ENCODE measurements around the gene SYNDIG1.
"Not testable (repeated sequence)": the region's sequence is repeated elsewhere in the genome, so short reads cannot be mapped to it uniquely, and the experiment has no call there.

Gene SYNDIG1

DNA sequence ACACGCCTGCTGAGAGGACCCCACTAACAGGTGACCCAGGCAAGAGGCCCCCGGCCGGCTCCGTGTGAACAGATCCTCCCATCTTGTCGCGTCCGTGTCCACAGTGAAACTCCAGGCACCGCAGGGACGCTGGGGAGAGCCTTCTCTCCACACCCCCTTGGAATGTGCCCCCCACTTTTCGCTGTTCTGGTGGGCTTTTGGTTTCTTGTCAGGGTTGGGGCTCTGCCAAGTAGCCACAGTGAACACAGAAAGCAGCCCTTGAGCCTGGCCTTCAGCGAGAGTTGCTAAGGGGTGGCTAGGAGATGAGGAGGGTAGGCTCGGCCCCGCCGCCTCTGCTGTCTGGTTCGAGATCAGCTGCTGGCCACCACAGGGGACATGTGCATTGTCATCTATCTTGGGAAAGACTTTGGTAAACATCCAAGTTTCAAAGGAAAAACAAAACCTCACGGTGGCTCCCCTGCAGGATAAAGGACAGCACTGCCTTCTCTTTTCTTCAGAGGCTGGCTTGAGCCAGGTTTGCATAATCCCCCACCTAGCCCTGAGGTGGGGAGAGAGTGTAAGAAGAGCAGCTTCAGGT is 22.7 kb downstream of the SYNDIG1 start:
- DNase-seq (ENCODE audit: low read depth in 1 of 2, low spot score in 1 of 2): no peak

DNA sequence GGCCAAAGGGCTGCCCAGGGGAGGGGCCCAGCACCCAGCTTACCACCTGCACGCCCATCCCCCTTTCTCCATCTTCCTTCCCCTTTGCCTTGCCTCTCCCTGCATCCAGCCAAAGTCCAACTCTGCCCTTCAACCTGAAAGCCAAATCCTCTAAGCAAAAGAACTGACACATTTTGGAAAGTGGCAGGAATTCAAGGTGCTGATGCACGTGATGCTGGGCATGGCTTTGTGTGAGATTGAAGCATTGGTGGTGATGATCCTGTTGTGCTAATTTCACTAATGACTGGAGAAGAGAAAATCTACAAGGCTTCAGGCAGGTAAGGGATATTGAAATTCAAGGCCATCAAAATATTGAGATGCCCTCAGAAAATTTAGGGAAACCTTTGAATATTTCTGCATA is 23.3 kb downstream of the SYNDIG1 start:
- DNase-seq (ENCODE audit: low read depth in 1 of 2, low spot score in 1 of 2): no peak

DNA sequence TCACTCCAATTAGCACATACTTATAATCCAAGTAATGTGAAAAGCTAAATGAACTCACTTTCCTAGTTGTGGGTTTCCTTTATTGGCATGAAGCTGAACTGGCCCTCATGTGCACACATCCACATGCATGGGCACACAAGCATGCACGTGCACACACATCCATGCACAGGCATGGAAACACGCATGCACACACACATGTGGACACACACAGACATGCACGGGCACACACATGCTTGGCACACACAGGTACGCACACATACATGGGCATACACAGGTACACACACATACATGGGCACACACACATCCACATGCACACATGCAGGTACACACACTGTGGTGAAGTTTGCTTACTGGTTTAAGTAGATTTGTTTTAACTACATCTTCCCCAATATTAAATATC is 23.8 kb downstream of the SYNDIG1 start:
- DNase-seq (ENCODE audit: low read depth in 1 of 2, low spot score in 1 of 2): no peak

DNA sequence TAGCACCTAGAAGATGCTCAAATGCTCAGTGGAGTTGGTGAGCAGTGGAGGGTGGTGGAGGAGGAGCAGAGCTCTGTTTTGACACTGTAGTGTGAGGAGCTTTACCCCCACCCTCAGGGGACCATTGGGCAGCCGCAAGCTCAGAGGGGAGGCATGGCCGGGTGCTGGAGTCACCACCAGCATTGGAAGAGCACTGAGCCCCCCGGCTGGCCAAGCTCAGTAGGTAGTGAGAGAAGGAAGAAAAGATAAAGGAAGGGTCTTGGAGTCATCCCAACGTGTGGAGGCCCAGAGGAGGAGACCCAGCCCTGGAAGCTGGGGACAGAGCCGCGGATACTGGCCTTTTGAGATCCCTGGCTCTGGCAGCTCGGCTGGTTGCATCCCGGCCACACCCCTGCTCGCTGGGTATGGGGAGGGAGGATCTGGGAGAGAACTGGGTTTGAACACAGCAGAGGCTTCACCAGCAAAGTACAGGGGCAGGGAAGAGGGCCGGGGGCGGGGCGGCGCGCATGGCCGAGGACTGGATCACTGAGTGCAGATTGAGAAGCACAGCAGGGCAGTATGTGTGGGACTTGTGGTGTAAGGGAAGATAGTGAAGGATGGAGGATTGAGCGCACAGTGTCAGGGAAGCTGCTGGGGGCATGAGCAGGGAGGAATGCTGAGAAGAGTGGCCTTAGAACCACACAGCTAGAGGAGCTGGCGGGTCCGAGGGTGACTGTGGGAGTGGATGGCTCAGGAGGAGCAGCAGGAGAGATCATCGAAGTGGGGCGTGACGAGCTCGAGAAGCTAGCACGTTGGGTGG is 24.4 kb downstream of the SYNDIG1 start:
- DNase-seq (ENCODE audit: low read depth in 1 of 2, low spot score in 1 of 2): no peak

DNA sequence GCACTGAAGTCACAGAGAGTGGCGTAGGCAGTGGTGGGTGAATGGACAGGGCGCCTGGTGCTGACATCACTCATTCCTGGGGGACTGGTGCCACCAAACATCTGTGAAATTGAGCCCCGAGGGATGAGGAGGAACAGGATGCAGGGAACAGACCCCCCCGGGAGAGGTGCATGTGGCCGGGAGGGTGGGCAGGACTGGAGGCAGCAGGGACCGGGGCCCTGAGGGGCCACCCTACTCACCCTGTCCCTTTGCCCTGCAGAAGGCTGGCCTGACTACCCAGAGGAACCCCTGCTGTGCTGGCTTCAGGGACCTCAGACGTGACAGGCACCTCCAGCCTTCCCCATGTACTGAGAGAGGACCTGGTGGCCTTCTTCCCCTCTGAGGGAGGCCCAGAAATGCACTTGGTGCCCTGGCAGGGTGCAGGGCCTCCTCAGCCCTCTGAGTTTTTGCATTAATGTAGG is 25.1 kb downstream of the SYNDIG1 start:
- no peak for DNase-seq (ENCODE audit: low read depth in 1 of 2, low spot score in 1 of 2)

DNA sequence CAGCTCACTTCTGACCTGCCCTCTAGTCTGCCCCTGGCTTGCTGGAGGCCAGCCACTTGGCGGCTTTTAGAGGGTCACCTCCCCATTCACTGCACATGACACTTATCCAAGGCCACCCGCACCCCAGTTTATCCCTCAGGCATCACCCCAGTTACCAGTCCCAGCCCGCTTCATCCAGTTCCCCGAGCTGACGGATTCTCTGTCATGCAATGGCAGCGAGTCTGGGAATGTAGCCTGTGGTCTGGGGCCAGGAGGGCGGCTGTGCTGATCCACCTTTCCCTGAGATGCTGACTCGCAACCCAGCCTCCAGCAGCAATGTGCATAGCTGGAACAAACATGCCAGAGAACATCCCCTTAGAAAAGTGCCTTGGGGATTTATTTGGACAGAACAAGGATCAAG is 25.8 kb downstream of the SYNDIG1 start:
- DNase-seq (ENCODE audit: low read depth in 1 of 2, low spot score in 1 of 2): no peak

DNA sequence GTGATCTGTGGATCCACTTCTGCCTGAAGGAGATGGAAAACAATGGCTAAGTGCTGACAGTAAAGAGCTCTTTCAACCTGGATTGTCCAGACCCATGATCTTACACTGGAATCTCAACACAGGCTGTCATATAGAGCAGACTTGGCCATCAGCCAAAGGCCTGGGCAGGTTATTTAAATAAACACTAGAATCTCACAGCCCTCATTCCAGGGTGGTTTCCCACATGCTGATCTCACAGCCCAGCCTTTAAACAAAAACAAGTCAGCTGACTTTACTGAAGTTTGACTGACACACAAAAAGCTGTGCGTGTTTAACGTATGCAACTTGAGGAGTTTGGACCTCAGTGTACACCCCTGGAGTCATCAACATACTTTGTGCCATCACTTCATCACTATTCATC is 28.4 kb downstream of the SYNDIG1 start:
- no peak for DNase-seq (ENCODE audit: low read depth in 1 of 2, low spot score in 1 of 2)

DNA sequence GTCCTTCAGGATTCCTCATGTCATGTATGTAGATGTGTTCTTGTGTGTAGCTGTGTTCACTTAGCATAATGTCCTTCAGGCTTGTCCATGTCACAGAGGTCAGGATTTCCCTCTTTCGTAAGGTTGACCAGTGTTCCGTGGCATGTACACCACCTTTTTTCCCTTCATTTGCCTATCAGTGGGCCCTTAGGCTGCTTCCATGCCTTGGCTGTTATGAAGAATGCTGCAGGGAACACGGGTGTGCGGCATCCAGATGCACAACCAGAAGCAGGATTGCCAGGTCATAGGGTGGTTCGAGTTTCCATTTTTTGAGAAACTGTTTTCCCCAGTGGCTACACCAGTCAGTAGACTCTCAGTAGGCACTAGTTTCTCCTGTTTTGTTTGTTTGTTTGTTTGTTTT is 29.2 kb downstream of the SYNDIG1 start:
- no peak for DNase-seq (ENCODE audit: low read depth in 1 of 2, low spot score in 1 of 2)

DNA sequence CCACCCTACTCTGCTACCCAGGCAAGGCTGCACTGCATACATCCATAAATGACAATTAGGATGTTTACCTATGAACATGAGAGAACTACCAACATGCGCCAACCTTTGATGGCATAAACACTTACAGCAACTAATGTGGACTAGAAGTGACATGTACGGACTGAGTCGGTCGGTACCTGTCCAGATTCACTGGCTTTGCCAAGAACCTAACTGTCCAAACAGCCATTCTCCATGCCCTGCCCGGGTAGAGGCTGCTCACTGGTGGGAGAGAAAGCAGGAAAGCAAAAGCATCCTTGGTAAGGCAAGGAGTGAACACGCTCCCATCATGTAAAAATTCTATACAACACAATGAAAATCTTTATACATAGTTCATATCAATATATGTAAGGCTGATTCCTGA is 30.0 kb downstream of the SYNDIG1 start:
- no peak for DNase-seq (ENCODE audit: low read depth in 1 of 2, low spot score in 1 of 2)

DNA sequence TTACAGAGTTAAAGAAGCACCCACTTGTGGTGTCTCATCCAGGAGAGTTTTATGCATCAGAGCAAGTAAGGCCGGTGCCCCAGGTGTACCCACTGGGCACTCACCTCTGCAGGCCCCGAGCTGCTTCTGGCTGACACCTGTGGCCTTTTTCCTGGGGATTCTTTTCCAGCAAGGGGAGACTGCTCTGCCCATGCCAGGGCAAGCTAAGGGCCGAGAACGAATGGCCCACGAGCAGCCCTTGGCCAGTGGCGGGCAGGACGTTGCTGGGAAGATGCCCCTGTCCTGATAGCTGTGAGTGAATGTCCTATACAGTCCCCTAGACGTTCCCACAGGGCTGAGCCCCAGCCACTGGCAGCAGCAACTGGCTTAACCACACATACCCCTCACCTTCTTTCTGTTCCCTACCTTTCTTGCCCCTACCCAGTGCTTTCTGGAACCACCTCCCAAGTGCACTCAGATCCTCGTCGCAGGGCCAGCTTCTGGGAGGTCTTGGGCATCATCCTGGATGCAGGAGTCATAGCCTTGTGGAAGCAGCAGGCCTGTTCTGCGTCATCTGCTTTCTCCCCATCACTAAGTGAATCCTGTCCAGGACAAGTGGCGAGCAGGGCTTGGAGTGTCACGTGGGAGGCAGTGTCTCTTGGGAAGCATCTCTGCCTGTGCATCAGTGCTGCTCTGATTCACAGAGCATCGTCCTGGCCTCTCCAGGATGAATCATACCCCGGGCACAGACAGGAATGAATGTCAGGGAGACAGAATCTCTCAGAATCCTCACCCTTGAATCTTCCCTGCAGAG is 32.5 kb downstream of the SYNDIG1 start:
- DNase-seq (ENCODE audit: low read depth in 1 of 2, low spot score in 1 of 2): no peak

DNA sequence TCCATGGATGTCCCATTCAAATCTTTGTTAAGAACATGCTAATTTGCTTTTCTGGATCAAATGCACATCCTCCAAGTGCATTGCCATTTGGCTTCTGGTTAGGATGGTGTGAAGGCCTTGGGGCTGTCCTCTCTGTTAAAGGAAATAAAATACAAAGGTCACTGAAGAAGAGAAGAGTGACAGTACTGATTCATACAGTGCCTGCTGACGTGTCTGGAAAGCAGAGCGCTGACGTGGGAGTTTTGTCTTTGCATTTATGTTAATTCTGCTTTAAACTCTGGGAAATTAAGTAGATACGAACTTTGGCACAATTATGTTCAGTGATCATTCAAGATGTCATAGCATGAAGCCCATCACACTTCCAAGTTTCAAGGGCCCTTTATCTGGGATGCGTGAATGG is 33.2 kb downstream of the SYNDIG1 start:
- DNase-seq (ENCODE audit: low read depth in 1 of 2, low spot score in 1 of 2): no peak

DNA sequence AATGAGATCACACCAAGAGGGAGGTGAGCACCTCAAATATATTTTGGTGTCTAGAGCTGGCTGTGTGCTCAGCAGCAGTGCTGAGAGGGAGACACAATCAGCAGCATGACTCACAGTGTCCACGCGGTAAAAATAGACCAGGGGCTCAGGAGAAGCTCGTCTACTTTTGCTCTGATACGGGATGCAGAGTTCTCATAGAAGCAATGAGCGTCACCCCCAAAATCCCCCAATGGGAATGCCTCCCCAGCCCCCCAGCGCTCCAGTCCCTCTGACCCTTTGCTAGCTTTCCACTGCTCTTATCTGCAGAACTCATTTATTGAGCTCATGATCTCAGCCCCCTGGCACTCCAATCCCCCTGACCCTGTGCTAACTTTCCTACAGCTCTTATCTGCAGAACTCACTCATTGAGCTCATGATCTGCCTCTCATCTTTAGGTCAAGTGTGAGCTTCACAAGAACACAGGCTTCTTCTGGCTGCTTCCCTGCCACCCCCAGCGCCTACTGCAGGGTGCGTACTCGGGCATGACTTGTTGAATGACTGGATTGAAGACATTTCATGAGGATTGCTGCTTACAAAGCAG is 34.0 kb downstream of the SYNDIG1 start:
- no peak for DNase-seq (ENCODE audit: low read depth in 1 of 2, low spot score in 1 of 2)

DNA sequence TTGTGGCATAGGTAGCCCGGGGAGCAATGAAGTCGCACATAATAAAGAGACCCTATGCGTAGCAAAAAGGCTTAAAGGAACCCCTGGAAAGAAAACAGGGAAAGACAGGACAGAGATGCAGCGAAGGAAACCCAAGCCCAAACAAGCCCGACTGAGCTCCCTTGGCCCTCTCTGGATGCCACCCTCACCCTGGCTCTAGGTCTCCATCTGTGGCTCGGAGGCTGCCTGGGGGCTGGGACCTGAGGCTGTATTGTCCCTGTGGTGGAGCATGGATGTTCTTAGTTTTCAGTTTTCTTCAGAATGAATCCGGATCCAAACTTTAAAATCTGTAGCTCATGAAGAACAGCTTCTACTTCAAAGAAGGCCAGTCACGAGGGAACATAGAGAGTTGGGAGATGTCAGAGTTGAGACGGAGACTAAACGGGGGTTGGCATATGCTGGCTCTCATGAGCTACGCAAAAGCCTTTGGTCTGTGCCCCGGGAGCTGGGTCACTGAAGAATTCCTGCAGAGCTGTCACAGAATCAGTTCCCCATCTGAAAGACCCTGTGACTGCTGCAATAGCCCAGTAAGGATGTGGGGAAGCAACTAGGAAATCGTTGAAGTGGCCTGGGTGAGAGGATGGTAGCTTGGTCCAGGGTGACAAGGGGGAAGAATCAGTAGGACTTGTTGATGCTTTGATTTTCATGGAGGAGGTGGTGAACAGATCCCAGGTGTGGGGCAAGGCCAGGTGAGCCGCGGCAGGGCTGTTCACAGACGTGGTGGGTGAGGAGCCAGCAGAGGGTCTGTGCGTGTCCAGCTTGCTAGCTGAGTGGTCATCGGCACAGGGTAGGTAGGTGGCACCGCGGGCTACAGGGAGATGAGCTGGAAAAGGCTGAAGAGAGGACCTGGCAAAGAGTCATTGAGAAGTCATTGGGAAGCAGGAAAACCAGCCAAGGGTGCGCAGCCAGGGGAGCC is 35.2 kb downstream of the SYNDIG1 start:
- no peak for DNase-seq (ENCODE audit: low read depth in 1 of 2, low spot score in 1 of 2)

DNA sequence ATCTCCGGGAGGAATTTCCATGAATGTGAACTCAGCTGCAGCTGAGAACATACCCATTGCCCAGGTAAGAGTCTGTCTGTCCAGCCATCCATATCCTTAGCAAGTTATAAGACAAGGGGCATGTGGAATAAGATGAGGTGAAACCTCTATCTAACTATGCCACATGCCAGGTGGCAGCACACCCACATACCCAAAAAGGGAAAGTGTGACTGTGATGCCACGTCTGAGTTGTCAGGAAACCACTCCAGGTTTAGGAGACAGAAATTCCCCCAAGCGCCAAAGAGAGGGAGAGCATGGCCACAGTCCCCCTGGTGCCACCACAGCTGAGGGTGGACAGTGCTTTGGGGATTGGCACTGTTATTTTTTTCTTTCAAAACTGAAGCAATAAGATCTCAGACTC is 36.7 kb downstream of the SYNDIG1 start:
- DNase-seq (ENCODE audit: low read depth in 1 of 2, low spot score in 1 of 2): no peak

DNA sequence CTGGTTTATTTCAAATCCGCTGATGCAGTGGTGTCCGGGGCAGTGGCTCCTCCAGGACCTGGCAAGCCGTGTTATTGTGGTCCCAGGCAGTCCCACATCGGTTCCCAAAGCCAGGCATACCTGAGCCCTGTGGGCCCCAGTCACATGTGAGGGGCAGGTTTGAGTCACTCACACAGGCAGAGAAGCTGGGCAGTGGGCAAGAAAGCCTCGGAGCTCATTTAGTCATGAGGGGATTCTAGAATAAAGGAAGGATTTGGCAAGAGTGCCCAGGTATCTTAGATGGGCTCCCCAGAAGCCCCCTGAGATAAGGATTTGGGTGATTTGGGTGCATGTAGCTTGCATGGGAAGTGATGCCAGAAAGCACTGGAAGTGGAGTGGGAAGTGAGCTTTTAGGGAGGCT is 37.3 kb downstream of the SYNDIG1 start:
- no peak for DNase-seq (ENCODE audit: low read depth in 1 of 2, low spot score in 1 of 2)

DNA sequence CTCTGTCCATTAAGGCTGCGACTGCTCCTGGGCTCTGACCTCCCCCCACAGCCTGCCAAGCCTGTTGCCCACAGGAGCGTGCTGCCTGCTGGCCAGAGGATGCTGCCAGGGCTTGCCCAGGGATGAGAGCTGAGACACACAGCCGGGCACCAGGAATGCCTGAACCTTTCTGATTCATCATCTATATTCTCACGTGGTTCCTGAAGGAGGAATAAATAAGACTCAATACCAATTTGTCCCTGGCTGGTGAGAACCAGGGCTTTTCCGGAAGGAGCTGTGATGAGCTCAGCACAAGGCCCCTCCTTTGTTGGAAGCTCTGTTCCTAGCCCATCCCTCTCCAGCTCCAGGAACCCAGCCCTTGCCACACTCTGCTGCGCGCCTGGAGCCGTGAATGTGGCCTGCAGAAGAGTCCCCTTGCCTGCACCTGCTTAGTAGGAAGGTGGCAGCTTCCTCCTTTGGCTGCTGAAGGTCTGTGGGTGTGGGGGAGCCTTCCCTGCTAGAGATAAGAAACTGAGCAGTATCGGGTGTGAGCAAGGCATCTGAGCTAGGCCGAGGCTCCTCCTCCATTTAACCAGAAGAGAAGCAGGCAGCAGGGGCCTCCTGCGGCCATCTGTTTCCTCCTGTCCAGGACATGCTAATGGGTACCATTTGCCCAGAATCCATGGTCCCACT is 37.9 kb downstream of the SYNDIG1 start:
- DNase-seq (ENCODE audit: low read depth in 1 of 2, low spot score in 1 of 2): no peak

DNA sequence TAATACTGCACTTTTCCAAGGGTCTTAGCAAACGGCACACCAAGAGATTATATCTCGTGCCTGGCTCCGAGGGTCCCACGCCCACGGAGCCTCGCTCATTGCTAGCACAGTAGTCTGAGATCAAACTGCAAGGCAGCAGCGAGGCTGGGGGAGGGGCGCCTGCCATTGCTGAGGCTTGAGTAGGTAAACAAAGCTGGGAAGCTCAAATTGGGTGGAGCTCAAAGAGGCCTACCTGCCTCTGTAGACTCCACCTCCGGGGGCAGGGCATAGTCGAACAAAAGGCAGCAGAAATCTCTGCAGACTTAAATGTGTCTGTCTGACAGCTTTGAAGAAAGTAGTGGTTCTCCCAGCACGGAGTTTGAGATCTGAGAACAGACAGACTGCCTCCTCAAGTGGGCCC is 43.0 kb downstream of the SYNDIG1 start:
- not testable (repeated sequence) for DNase-seq (ENCODE audit: low read depth in 1 of 2, low spot score in 1 of 2)

DNA sequence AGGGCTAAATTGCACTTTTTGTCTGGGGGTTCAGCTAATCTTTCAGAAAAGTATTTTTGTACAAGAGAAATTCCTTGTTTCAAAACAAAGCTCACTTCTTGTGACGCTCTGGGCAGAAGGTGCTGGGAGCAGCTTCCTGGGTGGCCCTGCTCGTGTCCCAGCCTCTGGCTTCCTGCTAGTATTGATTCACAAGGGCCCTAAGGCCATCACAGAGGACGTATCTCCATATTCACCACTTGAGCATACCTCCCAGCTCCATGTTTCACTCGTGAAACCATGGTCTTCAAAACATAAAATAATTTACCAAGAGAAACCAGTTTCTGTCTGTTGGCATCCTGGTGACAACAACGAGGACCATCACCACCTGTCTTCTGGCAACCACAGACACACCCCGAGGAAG is 49.1 kb downstream of the SYNDIG1 start:
- DNase-seq (ENCODE audit: low read depth in 1 of 2, low spot score in 1 of 2): no peak

DNA sequence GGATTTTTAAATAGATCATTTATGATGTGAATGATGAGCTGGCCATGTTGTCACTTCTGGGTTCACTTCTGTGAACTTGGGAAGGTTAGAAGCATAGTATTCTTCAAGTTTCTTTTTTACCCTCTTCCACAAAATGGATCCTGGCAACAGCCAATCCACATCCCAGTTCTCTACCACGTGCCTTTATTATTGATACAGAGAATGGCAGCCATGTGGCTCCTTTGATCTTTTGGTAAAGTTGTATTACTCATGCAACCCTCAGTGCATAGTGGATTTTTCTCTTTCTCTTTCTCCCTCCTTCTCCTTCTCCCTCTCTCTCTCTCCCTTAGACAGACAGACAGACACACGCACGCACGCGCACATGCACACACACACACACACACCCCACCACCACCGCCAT is 50.0 kb downstream of the SYNDIG1 start:
- DNase-seq (ENCODE audit: low read depth in 1 of 2, low spot score in 1 of 2): no peak

DNA sequence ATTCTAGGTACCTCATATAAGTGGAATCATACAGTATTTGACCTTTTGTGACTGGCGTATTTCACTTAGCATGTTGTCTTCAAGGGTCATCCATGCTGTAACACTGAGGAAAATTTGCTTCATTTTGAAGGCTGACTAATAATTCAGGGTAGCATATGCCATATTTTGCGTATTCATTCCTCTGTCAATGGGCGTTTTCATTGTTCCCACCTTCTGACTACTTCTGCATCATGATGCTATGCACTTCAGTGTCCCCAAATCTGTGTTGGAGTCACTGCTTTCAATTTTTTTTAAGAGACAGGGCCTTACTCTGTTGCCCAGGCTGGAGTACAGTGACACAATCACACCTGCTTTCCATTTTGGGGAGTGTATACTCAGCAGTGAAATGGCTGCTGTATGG is 51.6 kb downstream of the SYNDIG1 start:
- DNase-seq (ENCODE audit: low read depth in 1 of 2, low spot score in 1 of 2): no peak
